HEK293 (cell line): Measurements from ENCODE around the gene FRMD8.

Source experiments
- BCL11A ChIP-seq: fragments of 450-650 bp; formaldehyde crosslinking; IDR thresholded peaks from 2 replicates; pipeline ENCODE4 v1.5.1; 2016; ENCODE audit warnings: low read depth, missing biosample characterization, missing genetic modification characterization
- GLIS2 ChIP-seq: fragments of 450-650 bp; formaldehyde crosslinking; IDR thresholded peaks from 2 replicates; pipeline ENCODE4 v1.5.1; 2016; ENCODE audit warnings: missing biosample characterization, missing genetic modification characterization
- HOXA7 ChIP-seq: sonication (generic); formaldehyde crosslinking; IDR thresholded peaks from 2 replicates; pipeline ENCODE4 v1.8.1; 2022; ENCODE audit warnings: missing genetic modification reagents, borderline replicate concordance
- MEIS1 ChIP-seq: sonication (generic); formaldehyde crosslinking; IDR thresholded peaks from 2 replicates; pipeline ENCODE4 v1.8.1; 2022; ENCODE audit warnings: missing genetic modification reagents, mild to moderate bottlenecking, borderline replicate concordance
- SP3 ChIP-seq: fragments of 450-650 bp; formaldehyde crosslinking; IDR thresholded peaks from 2 replicates; pipeline ENCODE4 v1.5.1; 2016; ENCODE audit warnings: missing biosample characterization, missing genetic modification characterization
- ZFP3 ChIP-seq: fragments of 450-650 bp; formaldehyde crosslinking; IDR thresholded peaks from 2 replicates; pipeline ENCODE4 v1.5.1; 2016; ENCODE audit warnings: low read depth, missing biosample characterization, missing genetic modification characterization
- ZNF114 ChIP-seq: fragments of 450-650 bp; formaldehyde crosslinking; IDR thresholded peaks from 2 replicates; pipeline ENCODE4 v1.5.0; 2017; ENCODE audit warnings: missing biosample characterization, missing genetic modification characterization
- ZNF146 ChIP-seq: fragments of 450-650 bp; formaldehyde crosslinking; IDR thresholded peaks from 2 replicates; pipeline ENCODE4 v1.5.1; 2016; ENCODE audit warnings: missing biosample characterization, missing genetic modification characterization
- ZNF155 ChIP-seq: fragments of 450-650 bp; formaldehyde crosslinking; IDR thresholded peaks from 2 replicates; pipeline ENCODE4 v1.5.1; 2016; ENCODE audit warnings: missing biosample characterization, missing genetic modification characterization
- ZNF174 ChIP-seq: fragments of 450-650 bp; formaldehyde crosslinking; IDR thresholded peaks from 2 replicates; pipeline ENCODE4 v1.5.0; 2017; ENCODE audit warnings: missing biosample characterization, mild to moderate bottlenecking, missing genetic modification characterization
- ZNF184 ChIP-seq: fragments of 450-650 bp; IDR thresholded peaks from 2 replicates; pipeline ENCODE4 v1.5.1; 2018; ENCODE audit warnings: missing biosample characterization, mild to moderate bottlenecking, missing genetic modification characterization
- ZNF248 ChIP-seq: fragments of 450-650 bp; formaldehyde crosslinking; IDR thresholded peaks from 2 replicates; pipeline ENCODE4 v1.5.1; 2017; ENCODE audit warnings: missing biosample characterization, missing genetic modification characterization
- ZNF311 ChIP-seq: fragments of 450-650 bp; formaldehyde crosslinking; IDR thresholded peaks from 2 replicates; pipeline ENCODE4 v1.5.1; 2017; ENCODE audit warnings: missing biosample characterization, missing genetic modification characterization, borderline replicate concordance
- ZNF350 ChIP-seq: fragments of 450-650 bp; formaldehyde crosslinking; IDR thresholded peaks from 2 replicates; pipeline ENCODE4 v1.5.0; 2017; ENCODE audit warnings: missing biosample characterization, mild to moderate bottlenecking, missing genetic modification characterization
- ZNF37A ChIP-seq: fragments of 450-650 bp; IDR thresholded peaks from 2 replicates; pipeline ENCODE4 v1.5.1; 2018; ENCODE audit warnings: missing biosample characterization, missing genetic modification characterization
- ZNF394 ChIP-seq: fragments of 450-650 bp; formaldehyde crosslinking; IDR thresholded peaks from 2 replicates; pipeline ENCODE4 v1.5.1; 2016; ENCODE audit warnings: missing biosample characterization, missing genetic modification characterization, mild to moderate bottlenecking, moderate library complexity, borderline replicate concordance
- ZNF404 ChIP-seq: fragments of 450-650 bp; formaldehyde crosslinking; IDR thresholded peaks from 2 replicates; pipeline ENCODE4 v1.5.1; 2017; ENCODE audit warnings: missing biosample characterization, missing genetic modification characterization
- ZNF48 ChIP-seq: fragments of 450-650 bp; formaldehyde crosslinking; IDR thresholded peaks from 2 replicates; pipeline ENCODE4 v1.5.1; 2016; ENCODE audit warnings: missing biosample characterization, missing genetic modification characterization
- ZNF521 ChIP-seq: fragments of 450-650 bp; formaldehyde crosslinking; IDR thresholded peaks from 2 replicates; pipeline ENCODE4 v1.5.1; 2017; ENCODE audit warnings: missing biosample characterization, mild to moderate bottlenecking, missing genetic modification characterization
- ZNF571 ChIP-seq: fragments of 450-650 bp; formaldehyde crosslinking; IDR thresholded peaks from 2 replicates; pipeline ENCODE4 v1.5.0; 2017; ENCODE audit warnings: missing biosample characterization, missing genetic modification characterization
- TF ChIP-seq, protein P1 (sequence below): fragments of 450-650 bp; formaldehyde crosslinking; IDR thresholded peaks from 2 replicates; pipeline ENCODE4 v1.5.1; 2016; ENCODE audit warnings: missing biosample characterization, missing genetic modification characterization
- TF ChIP-seq, protein P2 (sequence below): fragments of 450-650 bp; formaldehyde crosslinking; IDR thresholded peaks from 2 replicates; pipeline ENCODE4 v1.5.0; 2017; ENCODE audit warnings: missing biosample characterization, missing genetic modification characterization, borderline replicate concordance
- TF ChIP-seq, protein P3 (sequence below): fragments of 450-650 bp; formaldehyde crosslinking; IDR thresholded peaks from 2 replicates; pipeline ENCODE4 v1.5.1; 2016; ENCODE audit warnings: missing biosample characterization, missing genetic modification characterization
- TF ChIP-seq, protein P4 (sequence below): fragments of 450-650 bp; formaldehyde crosslinking; IDR thresholded peaks from 2 replicates; pipeline ENCODE4 v1.5.1; 2016; ENCODE audit warnings: missing biosample characterization, missing genetic modification characterization
- TF ChIP-seq, protein P5 (sequence below): fragments of 450-650 bp; IDR thresholded peaks from 2 replicates; pipeline ENCODE4 v1.5.1; 2018; ENCODE audit warnings: missing biosample characterization, mild to moderate bottlenecking, missing genetic modification characterization
- TF ChIP-seq, protein P6 (sequence below): fragments of 450-650 bp; formaldehyde crosslinking; IDR thresholded peaks from 2 replicates; pipeline ENCODE4 v1.5.1; 2016; ENCODE audit warnings: missing biosample characterization, missing genetic modification characterization

The FRMD8 gene

DNA sequence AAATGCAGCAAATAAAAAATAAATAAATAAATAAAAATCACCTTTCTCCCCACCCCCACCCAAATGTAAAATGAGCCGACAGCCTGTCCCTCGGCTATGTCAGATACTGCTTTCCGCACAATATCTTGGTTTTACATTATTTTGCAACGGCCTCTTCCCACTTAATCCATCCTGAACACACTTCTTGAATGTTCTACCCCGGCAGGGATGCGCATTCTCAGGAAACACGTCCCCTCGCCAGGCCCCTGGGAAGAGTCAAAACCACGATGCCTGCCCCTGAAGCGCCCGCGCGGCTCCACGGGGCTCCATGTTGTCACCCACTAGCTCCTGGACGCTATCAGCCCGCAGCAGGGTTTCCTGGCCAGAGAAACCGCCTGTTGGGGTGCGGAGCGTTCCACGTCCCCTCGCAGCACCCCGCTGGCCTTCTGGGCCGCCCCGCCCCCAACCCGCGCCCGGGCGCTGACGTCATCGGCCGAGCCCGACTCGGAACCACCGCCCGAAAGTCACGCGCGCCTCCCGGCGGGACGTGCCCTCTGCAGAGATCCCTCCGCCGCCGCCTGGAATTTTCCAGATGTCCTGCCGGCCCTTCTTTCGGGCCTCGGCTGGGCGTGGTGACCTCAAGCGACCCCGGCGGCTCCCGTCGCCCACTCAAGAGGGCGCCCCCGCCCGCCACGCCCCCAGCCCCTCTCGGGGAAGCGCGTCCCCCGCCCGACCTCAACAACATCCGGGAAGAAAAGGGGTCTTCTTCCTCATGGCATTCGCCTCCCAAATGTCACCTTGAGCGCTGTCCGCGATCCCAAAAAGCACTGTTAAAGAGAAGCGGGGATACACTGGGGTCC, 35.6 kb downstream of the FRMD8 start (continued):
- TF ChIP-seq, protein P1, sequence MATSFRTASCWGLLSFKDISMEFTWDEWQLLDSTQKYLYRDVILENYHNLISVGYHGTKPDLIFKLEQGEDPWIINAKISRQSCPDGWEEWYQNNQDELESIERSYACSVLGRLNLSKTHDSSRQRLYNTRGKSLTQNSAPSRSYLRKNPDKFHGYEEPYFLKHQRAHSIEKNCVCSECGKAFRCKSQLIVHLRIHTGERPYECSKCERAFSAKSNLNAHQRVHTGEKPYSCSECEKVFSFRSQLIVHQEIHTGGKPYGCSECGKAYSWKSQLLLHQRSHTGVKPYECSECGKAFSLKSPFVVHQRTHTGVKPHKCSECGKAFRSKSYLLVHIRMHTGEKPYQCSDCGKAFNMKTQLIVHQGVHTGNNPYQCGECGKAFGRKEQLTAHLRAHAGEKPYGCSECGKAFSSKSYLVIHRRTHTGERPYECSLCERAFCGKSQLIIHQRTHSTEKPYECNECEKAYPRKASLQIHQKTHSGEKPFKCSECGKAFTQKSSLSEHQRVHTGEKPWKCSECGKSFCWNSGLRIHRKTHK (tag by site-specific recombination) = no peak
- TF ChIP-seq, protein P2, sequence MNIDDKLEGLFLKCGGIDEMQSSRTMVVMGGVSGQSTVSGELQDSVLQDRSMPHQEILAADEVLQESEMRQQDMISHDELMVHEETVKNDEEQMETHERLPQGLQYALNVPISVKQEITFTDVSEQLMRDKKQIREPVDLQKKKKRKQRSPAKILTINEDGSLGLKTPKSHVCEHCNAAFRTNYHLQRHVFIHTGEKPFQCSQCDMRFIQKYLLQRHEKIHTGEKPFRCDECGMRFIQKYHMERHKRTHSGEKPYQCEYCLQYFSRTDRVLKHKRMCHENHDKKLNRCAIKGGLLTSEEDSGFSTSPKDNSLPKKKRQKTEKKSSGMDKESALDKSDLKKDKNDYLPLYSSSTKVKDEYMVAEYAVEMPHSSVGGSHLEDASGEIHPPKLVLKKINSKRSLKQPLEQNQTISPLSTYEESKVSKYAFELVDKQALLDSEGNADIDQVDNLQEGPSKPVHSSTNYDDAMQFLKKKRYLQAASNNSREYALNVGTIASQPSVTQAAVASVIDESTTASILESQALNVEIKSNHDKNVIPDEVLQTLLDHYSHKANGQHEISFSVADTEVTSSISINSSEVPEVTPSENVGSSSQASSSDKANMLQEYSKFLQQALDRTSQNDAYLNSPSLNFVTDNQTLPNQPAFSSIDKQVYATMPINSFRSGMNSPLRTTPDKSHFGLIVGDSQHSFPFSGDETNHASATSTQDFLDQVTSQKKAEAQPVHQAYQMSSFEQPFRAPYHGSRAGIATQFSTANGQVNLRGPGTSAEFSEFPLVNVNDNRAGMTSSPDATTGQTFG (tag by site-specific recombination) = 0 out of 2 replicates have a peak, but pooled peaks have one; percentile 24
- TF ChIP-seq SP3 (tag by site-specific recombination) (no peak; the same call in 1 of the 2 replicates), ZNF311 (tag by site-specific recombination) (no peak), ZNF571 (no peak), ZNF155 (tag by site-specific recombination) (no peak), ZNF114 (no peak), BCL11A (tag by site-specific recombination) (peak; percentile 85), ZFP3 (tag by site-specific recombination) (no peak), MEIS1 (CRISPR knock-in tag) (no peak), ZNF48 (tag by site-specific recombination) (no peak), ZNF146 (tag by site-specific recombination) (peak; percentile 11; the same call in 1 of the 2 replicates), ZNF521 (tag by site-specific recombination) (no peak), ZNF37A (tag by site-specific recombination) (no peak), ZNF248 (tag by site-specific recombination) (no peak), ZNF394 (tag by site-specific recombination) (no peak), HOXA7 (CRISPR knock-in tag) (no peak), ZNF184 (tag by site-specific recombination) (no peak; the same call in 1 of the 2 replicates), ZNF174 (tag by site-specific recombination) (no peak), ZNF404 (tag by site-specific recombination) (0 out of 2 replicates have a peak, but pooled peaks have one; percentile 37), GLIS2 (no peak), ZNF350 (tag by site-specific recombination) (no peak)
- TF ChIP-seq, protein P3, sequence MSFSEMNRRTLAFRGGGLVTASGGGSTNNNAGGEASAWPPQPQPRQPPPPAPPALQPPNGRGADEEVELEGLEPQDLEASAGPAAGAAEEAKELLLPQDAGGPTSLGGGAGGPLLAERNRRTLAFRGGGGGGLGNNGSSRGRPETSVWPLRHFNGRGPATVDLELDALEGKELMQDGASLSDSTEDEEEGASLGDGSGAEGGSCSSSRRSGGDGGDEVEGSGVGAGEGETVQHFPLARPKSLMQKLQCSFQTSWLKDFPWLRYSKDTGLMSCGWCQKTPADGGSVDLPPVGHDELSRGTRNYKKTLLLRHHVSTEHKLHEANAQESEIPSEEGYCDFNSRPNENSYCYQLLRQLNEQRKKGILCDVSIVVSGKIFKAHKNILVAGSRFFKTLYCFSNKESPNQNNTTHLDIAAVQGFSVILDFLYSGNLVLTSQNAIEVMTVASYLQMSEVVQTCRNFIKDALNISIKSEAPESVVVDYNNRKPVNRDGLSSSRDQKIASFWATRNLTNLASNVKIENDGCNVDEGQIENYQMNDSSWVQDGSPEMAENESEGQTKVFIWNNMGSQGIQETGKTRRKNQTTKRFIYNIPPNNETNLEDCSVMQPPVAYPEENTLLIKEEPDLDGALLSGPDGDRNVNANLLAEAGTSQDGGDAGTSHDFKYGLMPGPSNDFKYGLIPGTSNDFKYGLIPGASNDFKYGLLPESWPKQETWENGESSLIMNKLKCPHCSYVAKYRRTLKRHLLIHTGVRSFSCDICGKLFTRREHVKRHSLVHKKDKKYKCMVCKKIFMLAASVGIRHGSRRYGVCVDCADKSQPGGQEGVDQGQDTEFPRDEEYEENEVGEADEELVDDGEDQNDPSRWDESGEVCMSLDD = peak; percentile 98
- TF ChIP-seq, protein P4, sequence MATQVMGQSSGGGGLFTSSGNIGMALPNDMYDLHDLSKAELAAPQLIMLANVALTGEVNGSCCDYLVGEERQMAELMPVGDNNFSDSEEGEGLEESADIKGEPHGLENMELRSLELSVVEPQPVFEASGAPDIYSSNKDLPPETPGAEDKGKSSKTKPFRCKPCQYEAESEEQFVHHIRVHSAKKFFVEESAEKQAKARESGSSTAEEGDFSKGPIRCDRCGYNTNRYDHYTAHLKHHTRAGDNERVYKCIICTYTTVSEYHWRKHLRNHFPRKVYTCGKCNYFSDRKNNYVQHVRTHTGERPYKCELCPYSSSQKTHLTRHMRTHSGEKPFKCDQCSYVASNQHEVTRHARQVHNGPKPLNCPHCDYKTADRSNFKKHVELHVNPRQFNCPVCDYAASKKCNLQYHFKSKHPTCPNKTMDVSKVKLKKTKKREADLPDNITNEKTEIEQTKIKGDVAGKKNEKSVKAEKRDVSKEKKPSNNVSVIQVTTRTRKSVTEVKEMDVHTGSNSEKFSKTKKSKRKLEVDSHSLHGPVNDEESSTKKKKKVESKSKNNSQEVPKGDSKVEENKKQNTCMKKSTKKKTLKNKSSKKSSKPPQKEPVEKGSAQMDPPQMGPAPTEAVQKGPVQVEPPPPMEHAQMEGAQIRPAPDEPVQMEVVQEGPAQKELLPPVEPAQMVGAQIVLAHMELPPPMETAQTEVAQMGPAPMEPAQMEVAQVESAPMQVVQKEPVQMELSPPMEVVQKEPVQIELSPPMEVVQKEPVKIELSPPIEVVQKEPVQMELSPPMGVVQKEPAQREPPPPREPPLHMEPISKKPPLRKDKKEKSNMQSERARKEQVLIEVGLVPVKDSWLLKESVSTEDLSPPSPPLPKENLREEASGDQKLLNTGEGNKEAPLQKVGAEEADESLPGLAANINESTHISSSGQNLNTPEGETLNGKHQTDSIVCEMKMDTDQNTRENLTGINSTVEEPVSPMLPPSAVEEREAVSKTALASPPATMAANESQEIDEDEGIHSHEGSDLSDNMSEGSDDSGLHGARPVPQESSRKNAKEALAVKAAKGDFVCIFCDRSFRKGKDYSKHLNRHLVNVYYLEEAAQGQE (tag by site-specific recombination) = no peak
- TF ChIP-seq, protein P5, sequence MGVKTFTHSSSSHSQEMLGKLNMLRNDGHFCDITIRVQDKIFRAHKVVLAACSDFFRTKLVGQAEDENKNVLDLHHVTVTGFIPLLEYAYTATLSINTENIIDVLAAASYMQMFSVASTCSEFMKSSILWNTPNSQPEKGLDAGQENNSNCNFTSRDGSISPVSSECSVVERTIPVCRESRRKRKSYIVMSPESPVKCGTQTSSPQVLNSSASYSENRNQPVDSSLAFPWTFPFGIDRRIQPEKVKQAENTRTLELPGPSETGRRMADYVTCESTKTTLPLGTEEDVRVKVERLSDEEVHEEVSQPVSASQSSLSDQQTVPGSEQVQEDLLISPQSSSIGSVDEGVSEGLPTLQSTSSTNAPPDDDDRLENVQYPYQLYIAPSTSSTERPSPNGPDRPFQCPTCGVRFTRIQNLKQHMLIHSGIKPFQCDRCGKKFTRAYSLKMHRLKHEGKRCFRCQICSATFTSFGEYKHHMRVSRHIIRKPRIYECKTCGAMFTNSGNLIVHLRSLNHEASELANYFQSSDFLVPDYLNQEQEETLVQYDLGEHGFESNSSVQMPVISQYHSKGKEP (tag by site-specific recombination) = 0 out of 2 replicates have a peak, but pooled peaks have one; percentile 22
- TF ChIP-seq, protein P6, sequence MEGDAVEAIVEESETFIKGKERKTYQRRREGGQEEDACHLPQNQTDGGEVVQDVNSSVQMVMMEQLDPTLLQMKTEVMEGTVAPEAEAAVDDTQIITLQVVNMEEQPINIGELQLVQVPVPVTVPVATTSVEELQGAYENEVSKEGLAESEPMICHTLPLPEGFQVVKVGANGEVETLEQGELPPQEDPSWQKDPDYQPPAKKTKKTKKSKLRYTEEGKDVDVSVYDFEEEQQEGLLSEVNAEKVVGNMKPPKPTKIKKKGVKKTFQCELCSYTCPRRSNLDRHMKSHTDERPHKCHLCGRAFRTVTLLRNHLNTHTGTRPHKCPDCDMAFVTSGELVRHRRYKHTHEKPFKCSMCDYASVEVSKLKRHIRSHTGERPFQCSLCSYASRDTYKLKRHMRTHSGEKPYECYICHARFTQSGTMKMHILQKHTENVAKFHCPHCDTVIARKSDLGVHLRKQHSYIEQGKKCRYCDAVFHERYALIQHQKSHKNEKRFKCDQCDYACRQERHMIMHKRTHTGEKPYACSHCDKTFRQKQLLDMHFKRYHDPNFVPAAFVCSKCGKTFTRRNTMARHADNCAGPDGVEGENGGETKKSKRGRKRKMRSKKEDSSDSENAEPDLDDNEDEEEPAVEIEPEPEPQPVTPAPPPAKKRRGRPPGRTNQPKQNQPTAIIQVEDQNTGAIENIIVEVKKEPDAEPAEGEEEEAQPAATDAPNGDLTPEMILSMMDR (tag by site-specific recombination) = no peak
